Measurements from ENCODE around the gene RNU5D-1. TPM values are rescaled to one million over a fixed set of nuclear protein-coding genes. Genes with fewer than 3 reads are reported as not detected.
A peak's percentile ranks its signal among the peaks of the same experiment; 100 is the strongest.

The RNU5D-1 gene
- total and polyA plus RNA-seq, 2 donors (not counting 1 experiment from before 2014, with no cell fraction given): not detected

Small RNAs within 50 kb of the gene (small RNA-seq; reads per million reads assigned to genes)
- gene RNU5D-1 (ENCODE audit: insufficient read length, low read depth, low replicate concordance) (6.3 reads per million, percentile 75 among the genes with 10 or more reads in this experiment), gene RNU5F-1 (ENCODE audit: insufficient read length, low read depth, low replicate concordance) (53.9 reads per million, percentile 93 among the genes with 10 or more reads in this experiment), gene SNORD38A (ENCODE audit: insufficient read length, low read depth, low replicate concordance) (31,020 reads per million, percentile 100 among the genes with 10 or more reads in this experiment), gene SNORD38B (ENCODE audit: insufficient read length, low read depth, low replicate concordance) (not detected), gene SNORD46 (ENCODE audit: insufficient read length, low read depth, low replicate concordance) (106 reads per million, percentile 95 among the genes with 10 or more reads in this experiment), gene SNORD55 (ENCODE audit: insufficient read length, low read depth, low replicate concordance) (not detected)

Other genes starting within 250 kb of the RNU5D-1 start
- 5.3 and 6.8 TPM in 2 replicates for gene TMEM53, start 56.7 kb downstream of the RNU5D-1 start, total RNA-seq
- 4.7 and 6.5 TPM in 2 replicates for gene TMEM53, start 56.7 kb downstream of the RNU5D-1 start, polyA plus RNA-seq
- 10.2 and 11.4 TPM in 2 replicates for gene ARMH1, start 56.5 kb downstream of the RNU5D-1 start, total RNA-seq
- 225 and 253 TPM in 2 replicates for gene ARMH1, start 56.5 kb downstream of the RNU5D-1 start, polyA plus RNA-seq
- 0.25 and 0.51 TPM in 2 replicates for gene KIF2C, start 8.7 kb upstream of the RNU5D-1 start, total RNA-seq
- 0.26 and 0.69 TPM in 2 replicates for gene KIF2C, start 8.7 kb upstream of the RNU5D-1 start, polyA plus RNA-seq
- 2,492 and 2,525 TPM in 2 replicates for gene RPS8, start 44.4 kb upstream of the RNU5D-1 start, total RNA-seq
- 3,650 and 4,047 TPM in 2 replicates for gene RPS8, start 44.4 kb upstream of the RNU5D-1 start, polyA plus RNA-seq
- gene BEST4, start 57.0 kb upstream of the RNU5D-1 start, total RNA-seq: 1.3 and 1.4 TPM in 2 replicates
- gene BEST4, start 57.0 kb upstream of the RNU5D-1 start, polyA plus RNA-seq: 0.19 and 0.30 TPM in 2 replicates
- gene PLK3, start 69.2 kb upstream of the RNU5D-1 start, total RNA-seq: 30.1 and 35.9 TPM in 2 replicates
- 93.5 and 165 TPM in 2 replicates for gene PLK3, start 69.2 kb upstream of the RNU5D-1 start, polyA plus RNA-seq
- 0.39 TPM in 1 of 2 replicates, not detected in the other for gene DYNLT4, start 76.2 kb upstream of the RNU5D-1 start, total RNA-seq
- gene DYNLT4, start 76.2 kb upstream of the RNU5D-1 start, polyA plus RNA-seq: 0.19 and 0.29 TPM in 2 replicates
- 2.2 and 2.3 TPM in 2 replicates for gene BTBD19, start 77.4 kb upstream of the RNU5D-1 start, total RNA-seq
- 0.75 and 0.84 TPM in 2 replicates for gene BTBD19, start 77.4 kb upstream of the RNU5D-1 start, polyA plus RNA-seq
- gene PTCH2, start 112.1 kb upstream of the RNU5D-1 start, total RNA-seq: 0.90 and 1.7 TPM in 2 replicates
- 0.56 and 1.3 TPM in 2 replicates for gene PTCH2, start 112.1 kb upstream of the RNU5D-1 start, polyA plus RNA-seq